Heart right ventricle (tissue), 16 donors: Measurements from ENCODE around the gene AQP12B. TPM values are rescaled to one million over a fixed set of nuclear protein-coding genes. Genes with fewer than 3 reads are reported as not detected.

Source experiments
- ATAC-seq, 8 donors: fragments of 200-7000 bp; cut with Tn5 transposase; one replicate each; pipeline ENCODE4 v1.9.1; 2020; ENCODE audit warnings: mild to moderate bottlenecking in 8 of 8, moderate library complexity in 8 of 8, moderate number of reproducible peaks in 1 of 8
- DNase-seq, 2 donors: peaks; one replicate each; pipeline ENCODE4 v3.0.0-alpha.2; 2020
- H3K27ac ChIP-seq, 10 donors: fragments of 200-600 bp; sonication (generic) in 2 of 10; one replicate each; pipeline versions ENCODE4 v1.5.0 to v1.8.0; 2020 to 2022; ENCODE audit warnings: mild to moderate bottlenecking in 3 of 10
- H3K27me3 ChIP-seq, 7 donors: fragments of 200-600 bp; one replicate each; pipeline ENCODE4 v1.8.0; 2021 to 2022; ENCODE audit warnings: mild to moderate bottlenecking in 2 of 7
- H3K36me3 ChIP-seq, 9 donors: fragments of 200-600 bp; sonication (generic) in 1 of 9; one replicate each; pipeline versions ENCODE4 v1.5.0 to v1.8.0; 2020 to 2022; ENCODE audit warnings: mild to moderate bottlenecking in 2 of 9
- H3K4me1 ChIP-seq, 9 donors: fragments of 200-600 bp; sonication (generic) in 1 of 9; one replicate each; pipeline versions ENCODE4 v1.5.0 to v1.8.0; 2020 to 2022; ENCODE audit warnings: mild to moderate bottlenecking in 4 of 9
- H3K4me3 ChIP-seq, 10 donors: fragments of 200-600 bp; sonication (generic) in 2 of 10; one replicate each; pipeline versions ENCODE4 v1.5.0 to v1.8.0; 2020 to 2022; ENCODE audit warnings: mild to moderate bottlenecking in 7 of 10, moderate library complexity in 2 of 10
- H3K9me3 ChIP-seq, 11 donors: fragments of 200-600 bp in 10 of 11; sonication (generic) in 2 of 11; one replicate each; pipeline versions ENCODE4 v1.5.0 to v1.8.0; 2013 to 2022; ENCODE audit warnings: mild to moderate bottlenecking in 2 of 11, control low read depth in 1 of 11, moderate library complexity in 1 of 11
- CTCF ChIP-seq, 9 donors: fragments of 200-600 bp; sonication (generic) in 2 of 9; IDR thresholded peaks; one replicate each; pipeline versions ENCODE4 v1.5.0 to v1.8.0; 2021 to 2022; ENCODE audit warnings: antibody characterized with exemption in 9 of 9, mild to moderate bottlenecking in 5 of 9, moderate library complexity in 1 of 9
- WGBS, 2 donors: extraction: QIAGEN DNeasy Blood & Tissue Kit; methylation state at CpG; one replicate each; pipeline ENCODE4 v1.1.7; 2013; ENCODE audit warnings: inconsistent platforms in 1 of 2; 5-methylcytosine and 5-hydroxymethylcytosine counted together
- intact Hi-C, 10 donors: fragments of 100-400 bp; cut with DNase I; formaldehyde crosslinking; loops; one replicate each; pipeline versions ENCODE4 v1.11.1 to v1.14.2; 2022
- polyA plus RNA-seq, 2 donors: library from polyadenylated mRNA; stranded (reverse); fragments of 200-250 nt; gene quantifications; one replicate each; pipeline ENCODE4 v1.2.3, GENCODE V29; 2013
- total RNA-seq, 10 donors: library from RNA; stranded (reverse); fragmentation: NEBNext Ultra II Directional in 3 of 10; extraction: Animal tissue kit (Norgen Biotek cat#: 25700) in 3 of 10; gene quantifications; one replicate each; pipeline versions ENCODE4 v1.2.1 to v1.2.4, GENCODE V29; 2021 to 2023
- donor health status: Arrhythmogenic right ventricular cardiomyopathy.
- donor health status: ischemic (EF 13 %, LVEDD 7.1; RV severe dilation, severe dysfunction).
- donor health status: healthy with polysubstance abuse.
- donor health status: DM: no; HTN: yes; CAD: no.
- donor health status: DM: no; HTN: no; CAD: no.
- donor health status: ischemic (EF 25% LVEDD 6.9; RV normal size, moderate dysfunction).
- donor health status: ischemic (EF 25% LVEDD 5.7; RV mildly dilated, moderate dysfunction).
- donor health status: healthy.
- donor health status: DM: yes; HTN: yes; CAD: no.
- donor health status: Ischemic cardiomyopathy.
- donor health status: ischemic (EF 35%, LVEDD 5.7; RV mildly dilated, moderate dysfunction).
- donor health status: nonischemic (EF 11% LVEDD 7.7; RV severe dilation, severe dysfunction).
- donor health status: DM: yes; HTN: yes; CAD: no.
- donor health status: PGD.
- donor health status: ischemic (EF 29% LVEDD 5.4; RV normal size, mild dysfunction).
- donor health status: nonischemic (EF 23%, LVEDD 6.1; RV moderate dilation, normal function).

AQP12B gene
- total and polyA plus RNA-seq, 12 donors, result 0.03 TPM; not detected in 11

DNA sequence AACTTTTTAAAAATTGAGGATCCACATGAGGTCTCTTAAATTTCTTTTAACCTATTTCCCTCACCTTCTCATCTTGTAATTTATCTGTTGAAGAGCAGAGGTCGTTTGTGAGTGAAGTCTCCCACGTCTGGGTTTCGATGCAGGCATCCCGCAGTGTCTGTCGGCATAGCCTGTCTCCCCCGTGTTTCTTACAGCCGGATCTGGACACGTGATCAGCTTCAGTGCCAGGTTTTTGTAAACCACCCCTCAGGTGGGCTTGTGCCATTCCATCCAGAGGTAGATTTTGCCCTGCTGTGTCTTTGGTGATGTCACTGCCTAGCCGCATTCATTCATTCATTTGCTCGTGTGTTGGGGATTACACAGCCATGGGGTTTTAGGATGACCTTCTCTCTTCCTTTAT is 25.1 kb upstream of the AQP12B start:
- Histone ChIP-seq H3K27ac (no peak overlapping the region), H3K9me3 (no peaks in the 10 kb centered on the region), H3K27me3 (peaks cover 0 to 77% (median 24%) of the 10 kb centered on the region in 7 donors), H3K4me1 (peaks cover 0 to 5% (median 0%) of the 10 kb centered on the region in 9 donors), H3K4me3 (no peak overlapping the region), H3K36me3 (no peaks in the 10 kb centered on the region)
- no peak for DNase-seq
- no peak for ATAC-seq
- WGBS, 2 donors, result 61 to 66% methylated on average over 10 of the region's 10 CpGs
- TF ChIP-seq CTCF (IDR thresholded peaks at IDR 0.05), result no peak
- intact Hi-C loops, result loop anchor here in 5 of 10 donors (5.0 to 10.0 kb wide), 3 partner anchors 183 to 196 kb away; no protein-coding TSS in a partner anchor

DNA sequence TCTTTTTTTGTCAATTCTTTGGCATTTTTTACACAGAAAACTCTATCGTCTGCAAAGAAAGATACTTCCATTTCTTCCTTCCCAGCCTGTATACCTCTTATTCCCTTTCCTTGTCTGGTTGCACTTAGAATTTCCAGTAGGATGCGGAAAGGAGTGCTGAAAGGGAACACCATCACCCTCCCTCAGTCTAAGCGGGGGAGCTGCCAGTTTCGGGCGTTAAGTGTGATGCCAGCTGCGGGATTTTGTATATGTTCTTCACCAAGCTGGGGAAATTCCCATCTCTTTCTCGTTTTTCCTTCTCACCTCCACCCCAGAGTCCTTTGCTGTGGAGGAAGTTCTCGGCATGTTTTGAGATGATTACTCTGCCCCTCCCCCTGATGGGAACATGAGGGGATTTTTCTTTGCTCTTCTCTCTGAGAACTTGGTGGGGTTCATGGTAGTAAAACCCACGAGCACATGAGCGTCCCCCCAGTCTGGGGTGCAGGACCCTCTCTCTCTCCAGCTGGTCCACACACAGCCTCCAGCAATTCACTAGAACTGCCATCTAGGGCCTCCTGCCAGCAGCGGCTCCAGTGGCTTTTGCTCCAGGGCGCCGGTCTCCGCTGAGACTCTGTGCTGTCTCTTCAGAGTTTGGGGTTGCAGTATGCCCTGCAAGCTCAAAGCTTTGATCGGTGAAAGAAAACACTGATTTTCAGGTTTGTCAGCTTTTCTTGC is 24.5 kb upstream of the AQP12B start:
- Histone ChIP-seq H3K27me3 (peaks cover 0 to 78% (median 28%) of the 10 kb centered on the region in 7 donors), H3K9me3 (no peaks in the 10 kb centered on the region), H3K4me1 (peaks cover 0 to 5% (median 0%) of the 10 kb centered on the region in 9 donors), H3K4me3 (no peak overlapping the region), H3K36me3 (no peaks in the 10 kb centered on the region), H3K27ac (no peak overlapping the region)
- ATAC-seq (no peak), DNase-seq (no peak)
- intact Hi-C loops, result loop anchor here in 5 of 10 donors (5.0 to 10.0 kb wide), 3 partner anchors 182 to 195 kb away; no protein-coding TSS in a partner anchor
- 66 to 68% methylated on average over 15 of the region's 15 CpGs for WGBS, 2 donors
- TF ChIP-seq CTCF (IDR thresholded peaks at IDR 0.05), result no peak

GRCh38 chr2:240705204-240705791 is 22.6 kb upstream of the AQP12B start:
- Histone ChIP-seq H3K4me3 (no peak overlapping the region), H3K36me3 (no peaks in the 10 kb centered on the region), H3K4me1 (peaks cover 0 to 5% (median 0%) of the 10 kb centered on the region in 9 donors), H3K9me3 (no peaks in the 10 kb centered on the region), H3K27me3 (peaks cover 0 to 81% (median 39%) of the 10 kb centered on the region in 7 donors), H3K27ac (no peak overlapping the region)
- intact Hi-C loops, result loop anchor here in 5 of 10 donors (5.0 to 10.0 kb wide), 3 partner anchors 180 to 193 kb away; no protein-coding TSS in a partner anchor
- ATAC-seq (peak in 1 of 8 donors; percentile 16), DNase-seq (no peak)
- WGBS, 2 donors, result 74% methylated on average over 12 of the region's 12 CpGs
- TF ChIP-seq CTCF (IDR thresholded peaks at IDR 0.05), result no peak

- ATAC-seq, result no peak
- no peak for TF ChIP-seq CTCF (IDR thresholded peaks at IDR 0.05)
- intact Hi-C loops, result loop anchor here in 7 of 10 donors (5.0 to 10.0 kb wide), 3 partner anchors 180 to 192 kb away; no protein-coding TSS in a partner anchor
Observed at GRCh38 chr2:240704651-240705050, 22.0 kb upstream of the AQP12B start.

More at GRCh38 chr2:240704651-240705050, 22.0 kb upstream of the AQP12B start:
- no peak overlapping the region for H3K27ac ChIP-seq
- H3K4me1 ChIP-seq, result peaks cover 0 to 5% (median 0%) of the 10 kb centered on the region in 9 donors
- H3K4me3 ChIP-seq, result no peak overlapping the region
- no peaks in the 10 kb centered on the region for H3K9me3 ChIP-seq
- peaks cover 0 to 78% (median 43%) of the 10 kb centered on the region in 7 donors for H3K27me3 ChIP-seq
- no peaks in the 10 kb centered on the region for H3K36me3 ChIP-seq
- peak in 1 of 2 donors; percentile 4 for DNase-seq
- WGBS, 2 donors, result 69% methylated on average over 19 of the region's 19 CpGs
